ENCODE measurements around the gene BTBD7.

DNA sequence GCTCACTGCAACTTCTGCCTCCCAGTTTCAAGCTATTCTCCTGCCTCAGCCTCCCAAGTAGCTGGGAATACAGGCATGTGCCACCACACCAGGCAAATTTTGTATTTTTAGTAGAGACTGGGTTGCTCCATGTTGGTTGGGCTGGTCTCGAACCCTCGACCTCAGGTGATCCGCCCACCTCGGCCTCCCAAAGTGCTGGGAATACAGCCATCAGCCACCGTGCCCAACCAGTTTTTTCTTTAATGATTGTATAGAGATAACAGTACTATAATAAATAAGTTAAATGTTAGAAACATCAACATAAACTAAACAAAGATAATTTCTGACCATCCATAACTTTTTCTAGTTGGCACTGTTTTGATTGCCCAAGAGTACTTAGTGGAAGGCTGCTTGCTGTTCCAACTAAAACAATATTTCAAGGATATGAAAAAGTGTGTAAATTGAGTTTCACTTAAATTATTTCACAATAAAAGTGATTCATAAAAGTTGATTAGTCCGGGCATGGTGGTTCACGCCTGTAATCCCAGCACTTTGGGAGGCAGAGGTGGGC lies 131.6 kb downstream of the BTBD7 start:
- TF ChIP-seq, protein P1, sequence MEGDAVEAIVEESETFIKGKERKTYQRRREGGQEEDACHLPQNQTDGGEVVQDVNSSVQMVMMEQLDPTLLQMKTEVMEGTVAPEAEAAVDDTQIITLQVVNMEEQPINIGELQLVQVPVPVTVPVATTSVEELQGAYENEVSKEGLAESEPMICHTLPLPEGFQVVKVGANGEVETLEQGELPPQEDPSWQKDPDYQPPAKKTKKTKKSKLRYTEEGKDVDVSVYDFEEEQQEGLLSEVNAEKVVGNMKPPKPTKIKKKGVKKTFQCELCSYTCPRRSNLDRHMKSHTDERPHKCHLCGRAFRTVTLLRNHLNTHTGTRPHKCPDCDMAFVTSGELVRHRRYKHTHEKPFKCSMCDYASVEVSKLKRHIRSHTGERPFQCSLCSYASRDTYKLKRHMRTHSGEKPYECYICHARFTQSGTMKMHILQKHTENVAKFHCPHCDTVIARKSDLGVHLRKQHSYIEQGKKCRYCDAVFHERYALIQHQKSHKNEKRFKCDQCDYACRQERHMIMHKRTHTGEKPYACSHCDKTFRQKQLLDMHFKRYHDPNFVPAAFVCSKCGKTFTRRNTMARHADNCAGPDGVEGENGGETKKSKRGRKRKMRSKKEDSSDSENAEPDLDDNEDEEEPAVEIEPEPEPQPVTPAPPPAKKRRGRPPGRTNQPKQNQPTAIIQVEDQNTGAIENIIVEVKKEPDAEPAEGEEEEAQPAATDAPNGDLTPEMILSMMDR (optimal IDR thresholded peaks at IDR 0.05 in 1 of 3, IDR thresholded peaks at IDR 0.05 in 1 of 3, conservative IDR thresholded peaks at IDR 0.05 in 1 of 3; ENCODE audit: extremely low read depth in 1 of 3, insufficient read depth in 2 of 3, low read length in 3 of 3): no peak
- no peak for TF ChIP-seq EZH2 (IDR thresholded peaks at IDR 0.05; ENCODE audit: low read length)
